HCT116 (cell line): Measurements from ENCODE around the gene NCOA5. TPM values are rescaled to one million over a fixed set of nuclear protein-coding genes. Genes with fewer than 3 reads are reported as not detected.

Experiments
- ATAC-seq: fragments of 200-7000 bp; cut with Tn5 transposase; 2 replicates; pipeline ENCODE4 v1.9.1; 2020; ENCODE audit warnings: mild to moderate bottlenecking, moderate library complexity
- BruUV-seq: library from RNA; stranded (reverse); fragments of 400-500 nt; replicated peaks from 2 replicates; lab custom pipeline; 2021; lab: Mats Ljungman, UMichigan
- CTCF ChIA-PET: fragments of 300-600 bp; sonication (Branson Sonifier 250); formaldehyde crosslinking; loops from one replicate; lab custom pipeline; 2021; ENCODE audit warnings: antibody characterized with exemption; lab: Charles Lee
- POLR2A ChIA-PET: fragments of 300-600, 350-600 bp; sonication (Branson Sonifier 250); formaldehyde crosslinking; loops from one replicate; lab custom pipeline; 2021; ENCODE audit warnings: antibody characterized with exemption; lab: Charles Lee
- RAD21 ChIA-PET, 2 experiments: fragments of 300-600 bp; sonication (Branson Sonifier 250); formaldehyde crosslinking; loops; one replicate each; lab custom pipeline; 2023; ENCODE audit warnings: low total read pairs in 2 of 2; ENCODE audit not compliant: uncharacterized antibody in 2 of 2, unreplicated experiment in 2 of 2, low non-redundant PET in 1 of 2; lab: Charles Lee
- DNase-seq: peaks from one replicate; pipeline ENCODE4 v3.0.0-alpha.2; 2010; ENCODE audit warnings: low read depth, low spot score
- H2AFZ ChIP-seq: fragments of 200-600 bp; shearing (Covaris generic), sonication (generic); 2 replicates; pipeline ENCODE4 v1.6.1; 2017; ENCODE audit warnings: low read depth, mixed run types, mixed read lengths, antibody characterized with exemption, low read length; ENCODE audit not compliant: poor library complexity, severe bottlenecking
- H3K27ac ChIP-seq: 2 replicates; pipeline ENCODE4 v1.5.1; 2012; ENCODE audit warnings: low read depth, low read length
- H3K27me3 ChIP-seq: fragments of 200-600 bp; sonication (generic); 2 replicates; pipeline ENCODE4 v1.6.1; 2016; ENCODE audit warnings: mixed run types, low read length, mixed read lengths; ENCODE audit not compliant: insufficient read depth
- H3K36me3 ChIP-seq, 2 experiments: fragments of 200-500 bp in 1 of 2; fragments of 200-600 bp in 1 of 2; sonication (Bioruptor generic) in 1 of 2; sonication (generic) in 1 of 2; 2 replicates each; pipeline versions ENCODE4 v1.5.1 to v1.6.1; 2014 to 2016; ENCODE audit warnings: low read length in 2 of 2, inconsistent platforms in 1 of 2, mixed read lengths in 1 of 2, mixed run types in 1 of 2; ENCODE audit not compliant: insufficient read depth in 2 of 2, control insufficient read depth in 1 of 2
- H3K4me1 ChIP-seq, 2 experiments: fragments of 200-600 bp in 1 of 2; sonication (generic) in 1 of 2; 2 replicates each; pipeline versions ENCODE4 v1.5.1 to v1.6.1; 2012 to 2017; ENCODE audit warnings: low read length in 2 of 2, inconsistent platforms in 1 of 2, mild to moderate bottlenecking in 1 of 2, mixed read lengths in 1 of 2, mixed run types in 1 of 2, moderate library complexity in 1 of 2; ENCODE audit not compliant: insufficient read depth in 2 of 2, control insufficient read depth in 1 of 2
- H3K4me2 ChIP-seq: fragments of 200-600 bp; sonication (generic); 2 replicates; pipeline ENCODE4 v1.6.1; 2017; ENCODE audit warnings: mixed run types, low read length, mixed read lengths
- H3K4me3 ChIP-seq, 2 experiments: fragments of 200-600 bp in 1 of 2; sonication (generic) in 1 of 2; replicated peaks in 1 of 2; 2 replicates each; pipeline ENCODE4 v1.5.1; 2011 to 2016; ENCODE audit warnings: low read length in 2 of 2, control low read depth in 1 of 2, low read depth in 1 of 2, mild to moderate bottlenecking in 1 of 2, mixed read lengths in 1 of 2, mixed run types in 1 of 2
- H3K79me2 ChIP-seq: fragments of 200-600 bp; sonication (generic); 2 replicates; pipeline ENCODE4 v1.6.1; 2017; ENCODE audit warnings: mild to moderate bottlenecking, mixed run types, low read length, moderate library complexity, mixed read lengths; ENCODE audit not compliant: insufficient read depth
- H3K9ac ChIP-seq: fragments of 200-600 bp; sonication (generic); 2 replicates; pipeline ENCODE4 v1.6.1; 2016; ENCODE audit warnings: low read length, mixed read lengths
- H3K9me2 ChIP-seq: fragments of 200-600 bp; sonication (generic), shearing (Covaris generic); 2 replicates; pipeline ENCODE4 v1.6.1; 2017; ENCODE audit warnings: mixed run types, mild to moderate bottlenecking, moderate library complexity; ENCODE audit not compliant: insufficient read depth
- H3K9me3 ChIP-seq, 2 experiments: fragments of 200-500 bp in 1 of 2; fragments of 200-600 bp in 1 of 2; sonication (Bioruptor generic) in 1 of 2; sonication (generic) in 1 of 2; 2 replicates each; pipeline ENCODE4 v1.6.1; 2014 to 2017; ENCODE audit warnings: low read length in 2 of 2, mixed read lengths in 2 of 2, inconsistent platforms in 1 of 2, low read depth in 1 of 2, mild to moderate bottlenecking in 1 of 2, mixed run types in 1 of 2, moderate library complexity in 1 of 2; ENCODE audit not compliant: control insufficient read depth in 1 of 2, insufficient read depth in 1 of 2
- H4K20me1 ChIP-seq: fragments of 200-600 bp; sonication (generic), shearing (Covaris generic); 2 replicates; pipeline ENCODE4 v1.6.1; 2017; ENCODE audit warnings: mixed run types, mild to moderate bottlenecking, moderate library complexity; ENCODE audit not compliant: insufficient read depth
- CEBPB ChIP-seq: IDR thresholded peaks from 2 replicates; pipeline ENCODE4 v1.6.1; 2012; ENCODE audit warnings: low read depth
- CTCF ChIP-seq, 3 experiments: fragments of 200-600 bp in 1 of 3; sonication (generic) in 1 of 3; IDR thresholded peaks in 2 of 3; conservative IDR thresholded peaks in 1 of 3; 2 replicates each; pipeline ENCODE4 v1.5.1; 2012 to 2017; ENCODE audit warnings: low read depth in 2 of 3, low read length in 2 of 3, antibody characterized with exemption in 1 of 3, borderline replicate concordance in 1 of 3, control low read depth in 1 of 3, mild to moderate bottlenecking in 1 of 3, mixed read lengths in 1 of 3, mixed run types in 1 of 3, moderate library complexity in 1 of 3; ENCODE audit not compliant: insufficient read depth in 1 of 3
- ELF1 ChIP-seq: IDR thresholded peaks from 2 replicates; pipeline ENCODE4 v1.6.1; 2012; ENCODE audit warnings: low read depth, borderline replicate concordance
- FOSL1 ChIP-seq: IDR thresholded peaks from 2 replicates; pipeline ENCODE4 v1.6.1; 2012; ENCODE audit warnings: low read depth
- RAD21 ChIP-seq: IDR thresholded peaks from 2 replicates; pipeline ENCODE4 v1.6.1; 2012; ENCODE audit warnings: low read depth, mild to moderate bottlenecking
- REST ChIP-seq: IDR thresholded peaks from 2 replicates; pipeline ENCODE4 v1.6.1; 2012; ENCODE audit warnings: low read depth
- SIN3A ChIP-seq: IDR thresholded peaks from 2 replicates; pipeline ENCODE4 v1.6.1; 2012; ENCODE audit warnings: low read depth
- SP1 ChIP-seq: IDR thresholded peaks from 2 replicates; pipeline ENCODE4 v1.6.1; 2012; ENCODE audit warnings: low read depth
- intact Hi-C: fragments of 100-400 bp; cut with micrococcal nuclease; formaldehyde crosslinking; loops from 2 replicates; pipeline ENCODE4 v1.10.0; 2022
- total RNA-seq: library from RNA; stranded (reverse); gene quantifications from one replicate; pipeline ENCODE4 v1.2.1, GENCODE V29; 2021; ENCODE audit not compliant: unreplicated experiment

The NCOA5 gene
- total RNA-seq, 1 experiment from 2014 or later = 31.6 TPM

- TF ChIP-seq RAD21 = no peak
- TF ChIP-seq FOSL1 = no peak
- no peak for TF ChIP-seq ELF1
- TF ChIP-seq REST = no peak
- TF ChIP-seq SP1 = no peak
- no peak for TF ChIP-seq CTCF (IDR thresholded peaks at IDR 0.05 in 2 of 3, conservative IDR thresholded peaks at IDR 0.05 in 1 of 3; ENCODE audit: borderline replicate concordance in 1 of 3, insufficient read depth in 1 of 3, low read depth in 2 of 3, low read length in 2 of 3)
- TF ChIP-seq SIN3A = no peak
- no peak for TF ChIP-seq CEBPB
- Histone ChIP-seq H3K9me3 (no peaks in the 10 kb centered on the region), H3K79me2 (no peaks in the 10 kb centered on the region), H3K36me3 (peaks cover 3 to 4% of the 10 kb centered on the region in 2 experiments; a peak in 2 of 4 replicates), H2AFZ (no peak overlapping the region), H3K4me1 (no peaks in the 10 kb centered on the region), H3K4me3 (no peak overlapping the region), H4K20me1 (no peaks in the 10 kb centered on the region), H3K27ac (no peak overlapping the region), H3K9ac (no peak overlapping the region), H3K4me2 (no peak overlapping the region), H3K9me2 (no peaks in the 10 kb centered on the region), H3K27me3 (0 out of 2 replicates have a peak, but pooled peaks cover 12% of the 10 kb centered on the region)
- ChIA-PET RAD21 (no interaction called here), CTCF (interaction anchor here (0.7 to 1.5 kb wide), 6 partner anchors 98 to 355 kb away, joined by 3 read pairs; no protein-coding TSS in a partner anchor), POLR2A (no interaction called here)
- DNase-seq (no peak), ATAC-seq (no peak)
- BruUV-seq = no TSS peak
- intact Hi-C loops = loop anchor here (1.0 to 5.0 kb wide), 2 partner anchors 177 to 308 kb away; partner anchors contain the start of gene CDH22
These were observed 40.3 kb upstream of the NCOA5 start for GRCh38 chr20:46129955-46130481.
